GM12891 (cell line): ENCODE measurements around the gene WFIKKN2.
"Not testable (repeated sequence)": the region's sequence is repeated elsewhere in the genome, so short reads cannot be mapped to it uniquely, and the experiment has no call there.

ENCODE experiments used
- DNase-seq: peaks from one replicate; pipeline ENCODE4 v3.0.0; 2011; ENCODE audit warnings: low spot score; ENCODE audit not compliant: insufficient read length
- FAIRE-seq: peaks from 2 replicates; lab custom pipeline; 2011; peaks lifted over from hg19 to GRCh38; lab: Jason Lieb, UNC
- PAX5 ChIP-seq: IDR thresholded peaks from 2 replicates; pipeline ENCODE4 v1.6.1; 2011; ENCODE audit warnings: low read length, moderate library complexity, mild to moderate bottlenecking; ENCODE audit not compliant: insufficient read depth, severe bottlenecking
- POLR2A ChIP-seq: IDR thresholded peaks from 2 replicates; pipeline ENCODE4 v1.6.1; 2011; ENCODE audit warnings: low read depth, low read length, control low read depth
- POLR2AphosphoS5 ChIP-seq: IDR thresholded peaks from 2 replicates; pipeline ENCODE4 v1.6.1; 2011; ENCODE audit warnings: low read depth, low read length, control low read depth
- POU2F2 ChIP-seq: IDR thresholded peaks from 2 replicates; pipeline ENCODE4 v1.6.1; 2011; ENCODE audit warnings: low read depth, mild to moderate bottlenecking, control low read depth, low read length, moderate library complexity
- SPI1 ChIP-seq: IDR thresholded peaks from 2 replicates; pipeline ENCODE4 v1.6.1; 2011; ENCODE audit warnings: low read depth, low read length, control low read depth
- TAF1 ChIP-seq: IDR thresholded peaks from 2 replicates; pipeline ENCODE4 v1.6.1; 2011; ENCODE audit warnings: low read depth, low read length, control low read depth

Gene WFIKKN2

GRCh38 chr17:50853781-50854180 is 18.4 kb downstream of the WFIKKN2 start:
- TF ChIP-seq PAX5 (no peak), POU2F2 (no peak), SPI1 (no peak), TAF1 (no peak), POLR2A (no peak), POLR2AphosphoS5 (no peak)
- FAIRE-seq: no peak
- DNase-seq: no peak

GRCh38 chr17:50855708-50856330 is 20.4 kb downstream of the WFIKKN2 start:
- TF ChIP-seq POU2F2: no peak
- TF ChIP-seq POLR2A: no peak
- DNase-seq: no peak
- FAIRE-seq: no peak

GRCh38 chr17:50856431-50856830 is 21.0 kb downstream of the WFIKKN2 start:
- TF ChIP-seq POLR2AphosphoS5 (no peak), PAX5 (no peak), SPI1 (no peak), POLR2A (no peak), TAF1 (no peak), POU2F2 (no peak)
- DNase-seq (no peak), FAIRE-seq (no peak)

GRCh38 chr17:50858486-50859225 is 23.3 kb downstream of the WFIKKN2 start:
- no peak for TF ChIP-seq TAF1
- TF ChIP-seq PAX5: no peak
- TF ChIP-seq SPI1: no peak
- no peak for TF ChIP-seq POU2F2
- no peak for TF ChIP-seq POLR2A
- no peak for TF ChIP-seq POLR2AphosphoS5
- FAIRE-seq: no peak
- DNase-seq: no peak

- DNase-seq, FAIRE-seq: not testable (repeated sequence)
Observed at GRCh38 chr17:50859727-50860126, 24.3 kb downstream of the WFIKKN2 start.

GRCh38 chr17:50861334-50861676 is 25.9 kb downstream of the WFIKKN2 start:
- DNase-seq: no peak
- no peak for TF ChIP-seq SPI1
- no peak for FAIRE-seq

GRCh38 chr17:50861822-50862528 is 26.6 kb downstream of the WFIKKN2 start:
- TF ChIP-seq POLR2A (no peak), POLR2AphosphoS5 (no peak), POU2F2 (no peak), SPI1 (no peak), TAF1 (no peak), PAX5 (no peak)
- FAIRE-seq: no peak

GRCh38 chr17:50863221-50863843 is 27.9 kb downstream of the WFIKKN2 start:
- no peak for TF ChIP-seq TAF1
- no peak for TF ChIP-seq POLR2A
- no peak for TF ChIP-seq PAX5
- no peak for TF ChIP-seq POU2F2
- TF ChIP-seq SPI1: no peak
- TF ChIP-seq POLR2AphosphoS5: no peak
- DNase-seq: no peak
- no peak for FAIRE-seq

More at GRCh38 chr17:50861822-50862528, 26.6 kb downstream of the WFIKKN2 start:
- no peak for DNase-seq

GRCh38 chr17:50863931-50864330 is 28.5 kb downstream of the WFIKKN2 start:
- FAIRE-seq (no peak), DNase-seq (no peak)
- TF ChIP-seq SPI1 (no peak), POLR2AphosphoS5 (no peak), TAF1 (no peak), PAX5 (no peak)

GRCh38 chr17:50864747-50865059 is 29.3 kb downstream of the WFIKKN2 start:
- TF ChIP-seq PAX5: no peak
- no peak for TF ChIP-seq POLR2AphosphoS5
- TF ChIP-seq TAF1: no peak
- TF ChIP-seq SPI1: no peak
- no peak for TF ChIP-seq POU2F2
- TF ChIP-seq POLR2A: no peak
- FAIRE-seq: no peak
- DNase-seq: no peak
